ENCODE data around the gene OR8I2. TPM values are rescaled to one million over a fixed set of nuclear protein-coding genes. Genes with fewer than 3 reads are reported as not detected.
"Not testable (repeated sequence)": the region's sequence is repeated elsewhere in the genome, so short reads cannot be mapped to it uniquely, and the experiment has no call there.

OR8I2 gene
- not detected for total RNA-seq
- long read RNA-seq, result 0 reads

DNA sequence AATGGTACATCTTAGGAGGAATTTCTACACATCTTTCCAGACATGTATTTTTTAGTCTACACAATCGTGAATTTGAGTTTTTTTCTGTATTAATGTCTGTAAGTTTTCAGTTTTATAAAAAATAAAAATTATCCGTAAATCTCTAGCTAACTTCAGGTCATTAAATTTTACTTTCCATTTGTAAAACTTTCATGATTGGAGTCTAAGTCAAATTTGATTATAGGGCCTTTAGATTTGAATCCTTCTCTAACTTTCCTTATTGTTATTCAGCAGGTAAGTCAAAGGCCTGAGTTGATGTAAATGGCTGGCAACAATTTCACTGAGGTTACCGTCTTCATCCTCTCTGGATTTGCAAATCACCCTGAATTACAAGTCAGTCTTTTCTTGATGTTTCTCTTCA is at the start of gene OR8I2:
OR8I2 (plus strand) TSS at position 301 of the 400 bp plus-strand sequence; CDS start at position 301, 0 bp downstream.
- no peak within 1 kb of the TSS for H3K27ac ChIP-seq
- intact Hi-C loops (cut with DNase I), result no loop called here
- no peaks in the 10 kb centered on the region for H3K27me3 ChIP-seq
- no peak within 1 kb of the TSS for H3K4me3 ChIP-seq
- H3K4me1 ChIP-seq, result no peaks in the 10 kb centered on the region
- H3K36me3 ChIP-seq, result no peaks in the 10 kb centered on the region
- DNase-seq (no peak), ATAC-seq (no peak)
- TF ChIP-seq, protein P1, sequence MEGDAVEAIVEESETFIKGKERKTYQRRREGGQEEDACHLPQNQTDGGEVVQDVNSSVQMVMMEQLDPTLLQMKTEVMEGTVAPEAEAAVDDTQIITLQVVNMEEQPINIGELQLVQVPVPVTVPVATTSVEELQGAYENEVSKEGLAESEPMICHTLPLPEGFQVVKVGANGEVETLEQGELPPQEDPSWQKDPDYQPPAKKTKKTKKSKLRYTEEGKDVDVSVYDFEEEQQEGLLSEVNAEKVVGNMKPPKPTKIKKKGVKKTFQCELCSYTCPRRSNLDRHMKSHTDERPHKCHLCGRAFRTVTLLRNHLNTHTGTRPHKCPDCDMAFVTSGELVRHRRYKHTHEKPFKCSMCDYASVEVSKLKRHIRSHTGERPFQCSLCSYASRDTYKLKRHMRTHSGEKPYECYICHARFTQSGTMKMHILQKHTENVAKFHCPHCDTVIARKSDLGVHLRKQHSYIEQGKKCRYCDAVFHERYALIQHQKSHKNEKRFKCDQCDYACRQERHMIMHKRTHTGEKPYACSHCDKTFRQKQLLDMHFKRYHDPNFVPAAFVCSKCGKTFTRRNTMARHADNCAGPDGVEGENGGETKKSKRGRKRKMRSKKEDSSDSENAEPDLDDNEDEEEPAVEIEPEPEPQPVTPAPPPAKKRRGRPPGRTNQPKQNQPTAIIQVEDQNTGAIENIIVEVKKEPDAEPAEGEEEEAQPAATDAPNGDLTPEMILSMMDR (IDR thresholded peaks at IDR 0.05), result no peak
- no peaks in the 10 kb centered on the region for H3K9me3 ChIP-seq

- no peaks in the 10 kb centered on the region for H3K36me3 ChIP-seq
- no peak overlapping the region for H3K4me3 ChIP-seq
- ATAC-seq, result no peak
- TF ChIP-seq, protein P1 (IDR thresholded peaks at IDR 0.05), result no peak
- intact Hi-C loops (cut with DNase I), result no loop called here
- no peaks in the 10 kb centered on the region for H3K9me3 ChIP-seq
- H3K27ac ChIP-seq, result no peak overlapping the region
- no peaks in the 10 kb centered on the region for H3K27me3 ChIP-seq
- H3K4me1 ChIP-seq, result no peaks in the 10 kb centered on the region
- DNase-seq, result no peak
Measured at GRCh38 chr11:56045538-56045937, 47.6 kb upstream of the OR8I2 start.

GRCh38 chr11:56048480-56048879 is 44.6 kb upstream of the OR8I2 start:
- TF ChIP-seq, protein P1 (IDR thresholded peaks at IDR 0.05), result no peak
- Histone ChIP-seq H3K27ac (no peak overlapping the region), H3K27me3 (no peaks in the 10 kb centered on the region), H3K36me3 (no peaks in the 10 kb centered on the region), H3K4me3 (no peak overlapping the region), H3K4me1 (no peaks in the 10 kb centered on the region), H3K9me3 (no peaks in the 10 kb centered on the region)
- ATAC-seq (no peak), DNase-seq (no peak)
- intact Hi-C loops (cut with DNase I), result no loop called here

DNA sequence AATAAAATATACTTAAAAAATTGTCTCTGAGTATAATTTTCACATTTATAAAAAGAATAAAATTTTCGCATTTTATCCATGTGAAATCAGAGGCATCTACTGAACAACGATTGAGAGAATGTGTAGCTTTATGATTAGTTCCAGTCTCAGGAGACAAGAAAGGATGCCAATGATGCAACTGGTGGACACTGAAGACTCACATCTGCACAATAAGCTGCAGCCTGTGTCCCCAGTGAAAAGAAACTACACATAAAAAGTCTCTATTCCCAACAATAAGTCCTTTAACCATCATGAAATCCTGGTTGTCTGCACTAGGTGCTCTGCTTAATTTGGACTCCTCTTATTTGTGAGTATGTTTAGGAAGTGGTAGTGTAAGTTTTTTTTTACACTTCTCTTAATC is 43.6 kb upstream of the OR8I2 start:
- TF ChIP-seq, protein P1 (IDR thresholded peaks at IDR 0.05), result no peak
- H3K9me3 ChIP-seq, result no peaks in the 10 kb centered on the region
- no peak overlapping the region for H3K4me3 ChIP-seq
- no peaks in the 10 kb centered on the region for H3K27me3 ChIP-seq
- H3K4me1 ChIP-seq, result no peaks in the 10 kb centered on the region
- intact Hi-C loops (cut with DNase I), result no loop called here
- H3K27ac ChIP-seq, result no peak overlapping the region
- no peak for ATAC-seq
- H3K36me3 ChIP-seq, result no peaks in the 10 kb centered on the region
- DNase-seq, result no peak

GRCh38 chr11:56056366-56056765 is 36.7 kb upstream of the OR8I2 start:
- ATAC-seq; intact Hi-C loops (cut with DNase I): not testable (repeated sequence)

GRCh38 chr11:56057661-56058237 is 35.4 kb upstream of the OR8I2 start:
- DNase-seq; H3K9me3 ChIP-seq; H3K36me3 ChIP-seq; intact Hi-C loops (cut with DNase I); H3K4me3 ChIP-seq; H3K4me1 ChIP-seq; H3K27me3 ChIP-seq; ATAC-seq; H3K27ac ChIP-seq: not testable (repeated sequence)

More at GRCh38 chr11:56056366-56056765, 36.7 kb upstream of the OR8I2 start:
- not testable (repeated sequence) for H3K36me3 ChIP-seq, H3K27me3 ChIP-seq, H3K4me3 ChIP-seq, DNase-seq, H3K4me1 ChIP-seq, H3K27ac ChIP-seq, H3K9me3 ChIP-seq

DNA sequence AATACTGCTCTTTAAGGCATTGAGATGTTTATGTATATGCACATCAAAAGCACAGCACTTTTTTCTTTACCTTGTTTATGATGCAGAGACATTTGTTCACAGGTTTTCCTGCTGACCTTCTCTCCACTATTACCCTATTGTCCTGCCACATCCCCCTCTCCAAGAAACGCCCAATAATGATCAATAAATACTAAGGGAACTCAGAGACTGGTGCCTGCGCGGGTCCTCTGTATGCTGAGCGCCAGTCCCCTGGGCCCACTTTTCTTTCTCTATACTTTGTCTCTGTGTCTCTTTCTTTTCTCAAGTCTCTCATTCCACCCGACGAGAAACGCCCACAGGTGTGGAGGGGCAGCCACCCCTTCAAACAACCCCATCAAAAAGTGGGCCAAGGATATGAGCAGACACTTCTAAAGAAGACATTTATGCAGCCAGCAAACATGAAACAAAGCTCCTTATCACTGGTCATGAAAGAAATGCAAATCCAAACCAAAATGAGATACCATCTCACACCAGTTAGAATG is 34.8 kb upstream of the OR8I2 start:
- H3K9me3 ChIP-seq; H3K27me3 ChIP-seq; H3K4me3 ChIP-seq; intact Hi-C loops (cut with DNase I); H3K36me3 ChIP-seq; H3K4me1 ChIP-seq; DNase-seq; H3K27ac ChIP-seq; ATAC-seq: not testable (repeated sequence)
